HL-60 (cell line): ENCODE results near the gene PLXNA2.

ENCODE experiments used
- REST ChIP-seq: IDR thresholded peaks from 2 replicates; pipeline ENCODE4 v1.6.1; 2012; ENCODE audit warnings: low read depth; ENCODE audit not compliant: insufficient replicate concordance
- SPI1 ChIP-seq: IDR thresholded peaks from 2 replicates; pipeline ENCODE4 v1.6.1; 2012; ENCODE audit warnings: low read depth, mild to moderate bottlenecking, borderline replicate concordance
- TF ChIP-seq, protein P1 (sequence below): IDR thresholded peaks from one replicate; pipeline ENCODE4 v1.5.1; 2011; ENCODE audit warnings: low read length, control low read depth, inconsistent platforms; ENCODE audit not compliant: insufficient read depth

GRCh38 chr1:208135354-208135753, 108.8 kb downstream of the PLXNA2 start:
- TF ChIP-seq, protein P1, sequence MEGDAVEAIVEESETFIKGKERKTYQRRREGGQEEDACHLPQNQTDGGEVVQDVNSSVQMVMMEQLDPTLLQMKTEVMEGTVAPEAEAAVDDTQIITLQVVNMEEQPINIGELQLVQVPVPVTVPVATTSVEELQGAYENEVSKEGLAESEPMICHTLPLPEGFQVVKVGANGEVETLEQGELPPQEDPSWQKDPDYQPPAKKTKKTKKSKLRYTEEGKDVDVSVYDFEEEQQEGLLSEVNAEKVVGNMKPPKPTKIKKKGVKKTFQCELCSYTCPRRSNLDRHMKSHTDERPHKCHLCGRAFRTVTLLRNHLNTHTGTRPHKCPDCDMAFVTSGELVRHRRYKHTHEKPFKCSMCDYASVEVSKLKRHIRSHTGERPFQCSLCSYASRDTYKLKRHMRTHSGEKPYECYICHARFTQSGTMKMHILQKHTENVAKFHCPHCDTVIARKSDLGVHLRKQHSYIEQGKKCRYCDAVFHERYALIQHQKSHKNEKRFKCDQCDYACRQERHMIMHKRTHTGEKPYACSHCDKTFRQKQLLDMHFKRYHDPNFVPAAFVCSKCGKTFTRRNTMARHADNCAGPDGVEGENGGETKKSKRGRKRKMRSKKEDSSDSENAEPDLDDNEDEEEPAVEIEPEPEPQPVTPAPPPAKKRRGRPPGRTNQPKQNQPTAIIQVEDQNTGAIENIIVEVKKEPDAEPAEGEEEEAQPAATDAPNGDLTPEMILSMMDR: no peak
- TF ChIP-seq SPI1: no peak
- no peak for TF ChIP-seq REST
